DND-41 (cell line): ENCODE measurements around the gene PALD1.

ENCODE experiments used
- CTCF ChIP-seq: IDR thresholded peaks from 2 replicates; pipeline ENCODE4 v1.5.1; 2012; ENCODE audit warnings: borderline replicate concordance, low read length, moderate library complexity, mild to moderate bottlenecking; ENCODE audit not compliant: poor library complexity, severe bottlenecking; ENCODE audit errors: extremely low read depth
- EZH2 ChIP-seq: IDR thresholded peaks from 3 replicates; pipeline ENCODE4 v1.6.1; 2012; ENCODE audit warnings: borderline replicate concordance, low read depth, mild to moderate bottlenecking, moderate library complexity, low read length, inconsistent platforms; ENCODE audit not compliant: severe bottlenecking

- TF ChIP-seq CTCF = no peak
- TF ChIP-seq EZH2 = no peak
Observed at GRCh38 chr10:70494536-70494935, 16.0 kb downstream of the PALD1 start.
